D721Med (cell line): Measurements from ENCODE around the gene KRT7.

Experiments
- DNase-seq: peaks from one replicate; pipeline ENCODE4 v3.0.0; 2011; ENCODE audit warnings: low spot score; ENCODE audit not compliant: insufficient read length
- FAIRE-seq: peaks from 2 replicates; lab custom pipeline; 2011; peaks lifted over from hg19 to GRCh38; lab: Jason Lieb, UNC
- TF ChIP-seq, protein P1 (sequence below): IDR thresholded peaks from 2 replicates; pipeline ENCODE4 v1.5.1; 2012; ENCODE audit warnings: mild to moderate bottlenecking, control low read depth; ENCODE audit not compliant: insufficient read depth; ENCODE audit errors: missing control alignments

KRT7 gene

DNA sequence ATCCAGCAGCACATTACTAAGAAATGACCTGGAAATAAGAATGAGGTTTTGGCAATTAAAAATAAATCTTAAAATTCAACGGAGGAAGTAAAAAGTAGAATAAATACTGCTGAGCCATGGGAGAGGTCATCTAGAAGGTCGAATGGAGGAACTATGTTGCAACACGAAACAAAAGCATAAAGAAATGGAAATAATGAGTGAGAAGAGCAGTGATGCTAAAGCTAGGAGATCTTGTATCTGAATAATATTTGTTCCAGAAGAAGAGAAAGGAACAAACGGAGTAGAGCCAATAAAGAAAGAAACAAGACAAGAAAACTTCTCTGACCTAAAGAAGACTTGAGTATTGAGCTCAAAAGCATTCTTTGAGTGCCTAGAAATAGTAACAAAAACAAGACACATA is 6.6 kb upstream of the KRT7 start:
- FAIRE-seq = no peak
- TF ChIP-seq, protein P1, sequence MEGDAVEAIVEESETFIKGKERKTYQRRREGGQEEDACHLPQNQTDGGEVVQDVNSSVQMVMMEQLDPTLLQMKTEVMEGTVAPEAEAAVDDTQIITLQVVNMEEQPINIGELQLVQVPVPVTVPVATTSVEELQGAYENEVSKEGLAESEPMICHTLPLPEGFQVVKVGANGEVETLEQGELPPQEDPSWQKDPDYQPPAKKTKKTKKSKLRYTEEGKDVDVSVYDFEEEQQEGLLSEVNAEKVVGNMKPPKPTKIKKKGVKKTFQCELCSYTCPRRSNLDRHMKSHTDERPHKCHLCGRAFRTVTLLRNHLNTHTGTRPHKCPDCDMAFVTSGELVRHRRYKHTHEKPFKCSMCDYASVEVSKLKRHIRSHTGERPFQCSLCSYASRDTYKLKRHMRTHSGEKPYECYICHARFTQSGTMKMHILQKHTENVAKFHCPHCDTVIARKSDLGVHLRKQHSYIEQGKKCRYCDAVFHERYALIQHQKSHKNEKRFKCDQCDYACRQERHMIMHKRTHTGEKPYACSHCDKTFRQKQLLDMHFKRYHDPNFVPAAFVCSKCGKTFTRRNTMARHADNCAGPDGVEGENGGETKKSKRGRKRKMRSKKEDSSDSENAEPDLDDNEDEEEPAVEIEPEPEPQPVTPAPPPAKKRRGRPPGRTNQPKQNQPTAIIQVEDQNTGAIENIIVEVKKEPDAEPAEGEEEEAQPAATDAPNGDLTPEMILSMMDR = no peak

DNA sequence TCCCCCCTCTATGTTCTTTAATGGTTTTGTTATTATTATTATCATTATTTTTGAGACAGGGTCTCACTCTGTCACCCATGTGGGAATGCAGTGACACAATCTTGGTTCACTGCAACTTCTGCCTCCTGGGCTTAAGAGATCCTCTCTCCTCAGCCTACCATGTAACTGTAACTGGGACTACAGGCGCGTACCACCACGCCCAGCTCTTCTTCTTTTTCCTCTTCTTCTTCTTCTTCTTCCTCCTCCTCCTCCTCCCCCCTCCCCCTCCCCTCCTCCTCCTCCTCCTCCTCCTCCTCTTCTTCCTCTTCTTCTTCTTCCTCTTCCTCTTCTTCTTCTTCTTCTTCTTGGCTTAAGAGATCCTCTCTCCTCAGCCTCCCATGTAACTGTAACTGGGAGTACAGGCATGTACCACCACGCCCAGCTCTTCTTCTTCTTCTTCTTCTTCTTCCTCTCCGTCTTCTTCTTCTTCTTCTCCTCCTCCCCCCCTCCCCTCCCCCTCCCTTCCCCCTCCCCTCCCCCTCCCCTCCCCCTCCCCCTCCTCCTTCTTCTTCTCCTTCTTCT is 5.4 kb upstream of the KRT7 start:
- TF ChIP-seq, protein P1 = no peak
- DNase-seq (no peak), FAIRE-seq (no peak)

More for the DNA sequence above, 6.6 kb upstream of the KRT7 start:
- DNase-seq = no peak

DNA sequence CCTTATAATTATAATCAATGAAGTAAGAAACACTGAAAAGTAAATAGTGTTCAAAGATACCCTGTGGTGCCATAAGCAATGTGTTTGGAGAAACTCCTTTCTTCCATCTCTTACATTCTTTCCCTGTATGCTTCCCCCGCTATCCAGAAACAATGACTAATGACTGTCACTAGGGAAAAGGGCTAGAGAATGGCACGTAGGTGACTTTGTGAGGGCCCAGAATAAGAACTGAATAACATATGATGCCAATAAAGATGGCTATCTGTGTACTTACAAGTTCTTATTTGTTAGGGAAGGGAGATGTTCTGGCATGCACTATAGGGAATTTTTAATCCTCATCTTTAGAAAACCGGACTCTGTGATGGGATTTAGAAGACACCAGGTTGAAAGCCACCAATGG is 4.7 kb upstream of the KRT7 start:
- no peak for FAIRE-seq
- TF ChIP-seq, protein P1 = no peak
- DNase-seq = no peak

GRCh38 chr12:52228931-52229330 is 4.1 kb upstream of the KRT7 start:
- TF ChIP-seq, protein P1 = no peak
- no peak for FAIRE-seq
- DNase-seq = no peak

- TF ChIP-seq, protein P1 = no peak
- no peak for DNase-seq
- FAIRE-seq = no peak
Observed at GRCh38 chr12:52229836-52230343, 3.2 kb upstream of the KRT7 start.

- TF ChIP-seq, protein P1 = no peak
- DNase-seq = no peak
- no peak for FAIRE-seq
Observed at GRCh38 chr12:52230364-52231281, 2.4 kb upstream of the KRT7 start.
